HG03378 (cell line): Measurements from ENCODE around the gene FOXC2.

Source experiments
- ATAC-seq: cut with Tn5 transposase; IDR thresholded peaks from one replicate; pipeline ENCODE4 v1.9.1; 2021; ENCODE audit warnings: mild to moderate bottlenecking, moderate library complexity; ENCODE audit not compliant: unreplicated experiment

The FOXC2 gene

GRCh38 chr16:86609115-86609514 lies 42.5 kb downstream of the FOXC2 start:
- ATAC-seq, result no peak

GRCh38 chr16:86609661-86610060 lies 43.0 kb downstream of the FOXC2 start:
- ATAC-seq, result no peak

- ATAC-seq, result no peak
Measured at GRCh38 chr16:86610779-86611524, 44.3 kb downstream of the FOXC2 start.

GRCh38 chr16:86611525-86611855 lies 44.9 kb downstream of the FOXC2 start:
- ATAC-seq, result no peak

- no peak for ATAC-seq
Measured at GRCh38 chr16:86611941-86612340, 45.3 kb downstream of the FOXC2 start.

- no peak for ATAC-seq
Measured at GRCh38 chr16:86614699-86615098, 48.1 kb downstream of the FOXC2 start.

- no peak for ATAC-seq
Measured at GRCh38 chr16:86616906-86617305, 50.3 kb downstream of the FOXC2 start.

GRCh38 chr16:86618431-86619238 lies 52.0 kb downstream of the FOXC2 start:
- ATAC-seq, result no peak
